NOMO-1 (cell line): ENCODE data around the gene ZNF99.
"Not testable (repeated sequence)": the region's sequence is repeated elsewhere in the genome, so short reads cannot be mapped to it uniquely, and the experiment has no call there.

Experiments used
- DNase-seq, 2 experiments: peaks; one replicate each; lab custom pipeline; 2025; ENCODE audit not compliant: unreplicated experiment in 2 of 2; lab: John Stamatoyannopoulos, UW

ZNF99 gene

GRCh38 chr19:22783651-22784410 is at the start of gene ZNF99:
ZNF99 (minus strand) TSS chr19:22784151; CDS start chr19:22784016, 135 bp downstream.
- no peak for DNase-seq

- no peak for DNase-seq
These were observed 48.2 kb upstream of the ZNF99 start, which contains the start of gene ZNF723 for GRCh38 chr19:22832031-22832762. ZNF723 (plus strand) TSS chr19:22832291; CDS start chr19:22832380, 89 bp downstream.

- no peak for DNase-seq
These were observed 47.3 kb upstream of the ZNF99 start for GRCh38 chr19:22831211-22831610.

- no peak for DNase-seq
These were observed 30.2 kb upstream of the ZNF99 start for GRCh38 chr19:22814124-22814523.

- DNase-seq: no peak
These were observed 23.3 kb upstream of the ZNF99 start for GRCh38 chr19:22807061-22807835.

- no peak for DNase-seq
These were observed 22.5 kb upstream of the ZNF99 start for GRCh38 chr19:22806418-22806817.

- DNase-seq: no peak
These were observed 13.1 kb upstream of the ZNF99 start for GRCh38 chr19:22797040-22797439.

GRCh38 chr19:22792863-22793262 is 8.9 kb upstream of the ZNF99 start:
- not testable (repeated sequence) for DNase-seq

GRCh38 chr19:22735911-22736645 is 47.9 kb downstream of the ZNF99 start:
- no peak for DNase-seq

- DNase-seq: no peak
These were observed 50.3 kb downstream of the ZNF99 start for GRCh38 chr19:22733691-22734090.

- DNase-seq: not testable (repeated sequence)
These were observed 55.7 kb downstream of the ZNF99 start for GRCh38 chr19:22728214-22728613.

- DNase-seq: not testable (repeated sequence)
These were observed 62.4 kb downstream of the ZNF99 start for GRCh38 chr19:22721533-22721932.

- no peak for DNase-seq
These were observed 75.0 kb downstream of the ZNF99 start for GRCh38 chr19:22708983-22709382.

- DNase-seq: not testable (repeated sequence)
These were observed 80.9 kb downstream of the ZNF99 start for GRCh38 chr19:22703096-22703495.

GRCh38 chr19:22702661-22703060 is 81.3 kb downstream of the ZNF99 start:
- not testable (repeated sequence) for DNase-seq
